ENCODE results near the gene TMEM30A. TPM values are rescaled to one million over a fixed set of nuclear protein-coding genes. Genes with fewer than 3 reads are reported as not detected.

TMEM30A gene
- total and polyA plus RNA-seq, 2 of the 13 experiments (the other 11 are each of a cell fraction or from before 2014, with no cell fraction given): 17.6 to 54.4 TPM

GRCh38 chr6:75284632-75285282, at the start of gene TMEM30A (continued):
- no peak for TF ChIP-seq MATR3 (CRISPR knock-in tag; IDR thresholded peaks at IDR 0.05)
- TF ChIP-seq, protein P1, sequence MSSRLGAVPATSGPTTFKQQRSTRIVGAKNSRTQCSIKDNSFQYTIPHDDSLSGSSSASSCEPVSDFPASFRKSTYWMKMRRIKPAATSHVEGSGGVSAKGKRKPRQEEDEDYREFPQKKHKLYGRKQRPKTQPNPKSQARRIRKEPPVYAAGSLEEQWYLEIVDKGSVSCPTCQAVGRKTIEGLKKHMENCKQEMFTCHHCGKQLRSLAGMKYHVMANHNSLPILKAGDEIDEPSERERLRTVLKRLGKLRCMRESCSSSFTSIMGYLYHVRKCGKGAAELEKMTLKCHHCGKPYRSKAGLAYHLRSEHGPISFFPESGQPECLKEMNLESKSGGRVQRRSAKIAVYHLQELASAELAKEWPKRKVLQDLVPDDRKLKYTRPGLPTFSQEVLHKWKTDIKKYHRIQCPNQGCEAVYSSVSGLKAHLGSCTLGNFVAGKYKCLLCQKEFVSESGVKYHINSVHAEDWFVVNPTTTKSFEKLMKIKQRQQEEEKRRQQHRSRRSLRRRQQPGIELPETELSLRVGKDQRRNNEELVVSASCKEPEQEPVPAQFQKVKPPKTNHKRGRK (CRISPR knock-in tag; IDR thresholded peaks at IDR 0.05): no peak
- no peak for TF ChIP-seq SNAPC4 (CRISPR knock-in tag; IDR thresholded peaks at IDR 0.05)
- TF ChIP-seq REXO4 (CRISPR knock-in tag; IDR thresholded peaks at IDR 0.05; ENCODE audit: borderline replicate concordance): no peak
- TF ChIP-seq NFATC3 (CRISPR knock-in tag; IDR thresholded peaks at IDR 0.05): no peak
- TF ChIP-seq, protein P2, sequence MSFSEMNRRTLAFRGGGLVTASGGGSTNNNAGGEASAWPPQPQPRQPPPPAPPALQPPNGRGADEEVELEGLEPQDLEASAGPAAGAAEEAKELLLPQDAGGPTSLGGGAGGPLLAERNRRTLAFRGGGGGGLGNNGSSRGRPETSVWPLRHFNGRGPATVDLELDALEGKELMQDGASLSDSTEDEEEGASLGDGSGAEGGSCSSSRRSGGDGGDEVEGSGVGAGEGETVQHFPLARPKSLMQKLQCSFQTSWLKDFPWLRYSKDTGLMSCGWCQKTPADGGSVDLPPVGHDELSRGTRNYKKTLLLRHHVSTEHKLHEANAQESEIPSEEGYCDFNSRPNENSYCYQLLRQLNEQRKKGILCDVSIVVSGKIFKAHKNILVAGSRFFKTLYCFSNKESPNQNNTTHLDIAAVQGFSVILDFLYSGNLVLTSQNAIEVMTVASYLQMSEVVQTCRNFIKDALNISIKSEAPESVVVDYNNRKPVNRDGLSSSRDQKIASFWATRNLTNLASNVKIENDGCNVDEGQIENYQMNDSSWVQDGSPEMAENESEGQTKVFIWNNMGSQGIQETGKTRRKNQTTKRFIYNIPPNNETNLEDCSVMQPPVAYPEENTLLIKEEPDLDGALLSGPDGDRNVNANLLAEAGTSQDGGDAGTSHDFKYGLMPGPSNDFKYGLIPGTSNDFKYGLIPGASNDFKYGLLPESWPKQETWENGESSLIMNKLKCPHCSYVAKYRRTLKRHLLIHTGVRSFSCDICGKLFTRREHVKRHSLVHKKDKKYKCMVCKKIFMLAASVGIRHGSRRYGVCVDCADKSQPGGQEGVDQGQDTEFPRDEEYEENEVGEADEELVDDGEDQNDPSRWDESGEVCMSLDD (CRISPR knock-in tag; IDR thresholded peaks at IDR 0.05; ENCODE audit: borderline replicate concordance): no peak
- no peak; the same call in none of the 2 replicates for TF ChIP-seq ZNF503 (CRISPR knock-in tag; IDR thresholded peaks at IDR 0.05)
- TF ChIP-seq MAF1 (CRISPR knock-in tag; IDR thresholded peaks at IDR 0.05; ENCODE audit: borderline replicate concordance): no peak
- no peak for TF ChIP-seq ZNF609 (CRISPR knock-in tag; IDR thresholded peaks at IDR 0.05; ENCODE audit: borderline replicate concordance)
- TF ChIP-seq, protein P3, sequence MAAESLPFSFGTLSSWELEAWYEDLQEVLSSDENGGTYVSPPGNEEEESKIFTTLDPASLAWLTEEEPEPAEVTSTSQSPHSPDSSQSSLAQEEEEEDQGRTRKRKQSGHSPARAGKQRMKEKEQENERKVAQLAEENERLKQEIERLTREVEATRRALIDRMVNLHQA (CRISPR knock-in tag; IDR thresholded peaks at IDR 0.05): no peak
- peak; percentile 89 for TF ChIP-seq ZNF709 (CRISPR knock-in tag; IDR thresholded peaks at IDR 0.05)

Measured in HepG2 (cell line).